ENCODE data around the gene DMRTC1.
"Not testable (repeated sequence)": the region's sequence is repeated elsewhere in the genome, so short reads cannot be mapped to it uniquely, and the experiment has no call there.

The DMRTC1 gene

DNA sequence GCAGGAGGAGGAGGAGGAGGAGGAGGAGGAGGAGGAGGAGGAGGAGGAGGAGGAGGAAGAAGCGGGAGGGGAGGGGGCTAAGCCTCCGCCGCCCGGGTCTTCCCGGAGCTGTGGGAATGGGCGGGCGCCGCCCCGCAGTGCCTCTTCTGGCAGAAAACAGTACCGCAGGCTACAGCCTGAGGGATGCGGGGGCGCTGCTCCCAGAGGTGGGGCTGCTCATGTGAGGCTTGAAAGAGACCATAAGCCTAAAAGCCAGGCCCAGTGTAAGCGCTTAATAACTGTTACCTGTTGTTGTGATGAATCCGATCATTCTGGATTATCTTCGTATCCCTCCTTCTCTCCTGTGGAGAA, at the start of gene DMRTC1:
Gene DMRTC1, minus strand, starts transcription at position 19 of the 351 bp plus-strand sequence. CDS start 68,143 bp downstream, outside the sequence.
- not testable (repeated sequence) for DNase-seq

GRCh38 chrX:72980894-72981469, 37.3 kb upstream of the DMRTC1 start:
- not testable (repeated sequence) for DNase-seq

- DNase-seq = not testable (repeated sequence)
These were observed 31.2 kb upstream of the DMRTC1 start for GRCh38 chrX:72974885-72975284.

GRCh38 chrX:72971859-72972258, 28.2 kb upstream of the DMRTC1 start:
- DNase-seq = not testable (repeated sequence)

- not testable (repeated sequence) for DNase-seq
These were observed 16.3 kb upstream of the DMRTC1 start for GRCh38 chrX:72959971-72960370.

DNA sequence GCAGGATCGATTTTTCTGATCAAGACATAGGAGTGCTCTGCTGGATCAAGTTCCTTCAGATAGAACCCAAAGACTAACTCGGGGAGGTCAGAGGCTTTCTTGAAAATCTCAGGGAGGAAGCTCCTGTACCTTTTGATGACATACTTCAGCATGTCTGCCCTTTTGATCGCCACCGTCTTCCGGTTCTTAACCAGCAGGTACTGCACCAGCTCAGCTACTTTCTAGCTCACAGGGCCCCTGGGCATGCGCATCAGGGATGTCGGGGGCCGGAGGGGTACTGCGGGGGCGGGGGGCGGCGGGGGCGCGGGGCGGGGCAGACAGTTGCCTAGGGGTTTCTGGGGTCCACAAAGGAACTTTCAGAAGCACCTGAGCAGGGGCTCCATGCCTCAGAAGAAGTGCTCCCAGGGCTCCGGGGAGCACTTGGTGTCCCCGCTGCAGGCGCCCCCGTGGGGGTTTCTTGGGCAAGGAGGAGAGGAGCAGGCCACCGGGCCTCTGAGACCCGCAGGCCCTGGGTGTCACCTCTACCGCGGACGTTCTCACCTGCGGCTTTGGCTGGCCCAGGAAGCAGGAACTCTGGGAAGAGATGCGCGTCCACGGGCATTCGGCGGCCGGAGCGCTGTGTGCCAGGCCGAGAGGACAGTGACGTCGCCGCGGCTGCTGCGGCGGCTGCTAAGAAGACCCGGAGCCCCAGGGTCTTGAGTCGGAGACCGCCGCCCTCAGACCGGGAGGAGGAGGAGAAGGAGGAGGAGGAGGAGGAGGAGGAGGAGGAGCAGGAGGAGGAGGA, 410 bp downstream of the DMRTC1 start:
- not testable (repeated sequence) for DNase-seq

- not testable (repeated sequence) for DNase-seq
These were observed 1.4 kb downstream of the DMRTC1 start for GRCh38 chrX:72942272-72942671.

- not testable (repeated sequence) for DNase-seq
These were observed 5.7 kb downstream of the DMRTC1 start, which contains the start of gene FAM236A for GRCh38 chrX:72937906-72938305. Gene FAM236A, plus strand, starts transcription at chrX:72938206. Its CDS starts 57 bp downstream, at chrX:72938263.

GRCh38 chrX:72936882-72937455, 6.7 kb downstream of the DMRTC1 start:
- DNase-seq = not testable (repeated sequence)

GRCh38 chrX:72936455-72936854, 7.2 kb downstream of the DMRTC1 start:
- DNase-seq = not testable (repeated sequence)

DNA sequence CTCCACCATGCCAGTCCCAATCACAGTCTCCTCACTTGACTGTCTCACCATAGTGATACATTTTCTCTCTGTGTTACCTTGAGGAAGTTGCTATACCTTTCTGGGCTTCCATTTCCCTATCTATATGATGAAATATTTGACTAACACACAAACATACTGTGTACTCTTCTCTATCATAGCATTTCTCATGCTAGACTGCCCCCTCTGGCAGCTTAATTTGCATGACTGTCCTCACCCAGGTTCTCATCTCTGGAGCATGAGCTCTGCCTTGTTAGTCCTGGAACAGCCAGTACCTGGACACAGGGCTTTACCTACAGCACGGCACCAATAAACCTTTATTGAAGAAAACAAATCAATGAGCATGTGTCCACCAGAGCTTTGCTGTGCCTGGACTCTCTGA, 11.4 kb downstream of the DMRTC1 start:
- DNase-seq = not testable (repeated sequence)

DNA sequence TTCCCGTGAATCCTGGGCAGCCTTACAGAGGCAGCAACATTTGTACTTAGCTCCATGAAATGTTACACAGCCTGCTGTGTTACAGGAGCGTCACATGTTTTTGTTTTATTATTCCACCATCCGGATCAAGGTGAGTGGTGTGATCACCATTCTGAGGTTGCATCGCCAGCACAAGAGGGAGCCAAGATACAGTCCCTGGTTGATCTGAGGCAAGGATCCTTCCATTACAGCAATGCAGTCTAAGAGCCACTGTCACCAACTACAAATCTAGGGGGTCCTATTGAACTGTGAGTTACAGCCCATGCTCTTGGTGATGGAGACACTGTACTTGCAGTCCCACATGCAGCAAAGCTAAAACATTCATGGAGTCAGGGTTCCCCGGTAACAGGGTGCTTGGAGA, 27.5 kb downstream of the DMRTC1 start:
- DNase-seq = not testable (repeated sequence)

DNA sequence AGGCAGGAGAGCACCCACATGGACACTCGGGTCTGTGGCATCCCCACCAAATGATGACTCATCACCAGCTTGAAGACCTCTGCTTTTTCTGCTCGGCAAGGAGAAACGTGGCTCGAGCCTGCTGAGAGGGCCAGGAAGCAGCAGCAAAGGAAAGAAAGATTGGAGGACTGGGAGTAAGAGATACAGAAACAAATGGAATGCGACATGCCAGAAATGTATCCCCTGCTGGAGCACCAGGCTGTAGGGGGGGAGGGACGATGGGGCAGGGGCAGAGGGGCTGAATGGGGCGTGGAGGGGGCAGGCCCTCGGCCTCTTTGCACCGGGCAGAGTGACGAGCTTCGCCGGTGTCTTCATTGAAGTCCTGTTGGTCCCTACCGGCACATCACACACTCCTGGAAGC, 31.3 kb downstream of the DMRTC1 start, which contains the start of gene FAM236C:
Gene FAM236C, plus strand, starts transcription at position 301 of the 400 bp plus-strand sequence. CDS start 100 bp downstream, outside the sequence.
- DNase-seq = not testable (repeated sequence)

GRCh38 chrX:72889740-72890139, 53.9 kb downstream of the DMRTC1 start:
- not testable (repeated sequence) for DNase-seq

DNA sequence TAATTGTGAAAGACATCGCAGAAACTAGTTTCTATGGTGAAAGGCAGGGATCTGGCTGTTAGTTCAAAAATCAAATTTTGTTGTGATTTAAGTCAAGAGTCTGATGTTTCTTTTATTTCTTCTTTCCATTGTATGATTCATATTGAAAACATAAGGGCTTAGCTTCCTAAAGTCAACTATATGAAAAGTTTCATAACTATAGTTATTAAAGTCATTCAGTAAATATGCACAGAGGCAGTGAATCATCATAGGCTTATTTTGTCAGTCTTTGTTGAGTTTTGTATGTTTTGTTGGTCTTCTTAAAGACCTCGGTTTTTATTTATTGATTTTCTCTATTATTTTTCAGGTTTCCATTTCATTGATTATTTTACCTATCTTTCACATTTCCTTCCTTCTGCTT, 60.7 kb downstream of the DMRTC1 start:
- not testable (repeated sequence) for DNase-seq

- DNase-seq = not testable (repeated sequence)
These were observed 106.1 kb downstream of the DMRTC1 start for GRCh38 chrX:72837532-72837931.

- DNase-seq = not testable (repeated sequence)
These were observed 112.9 kb downstream of the DMRTC1 start for GRCh38 chrX:72830701-72831100.
